Endothelial cell of umbilical vein (primary cell): ENCODE results near the gene FGFBP2. TPM values are rescaled to one million over a fixed set of nuclear protein-coding genes. Genes with fewer than 3 reads are reported as not detected.

Source experiments
- BruUV-seq: library from RNA; stranded (reverse); fragments of 400-500 nt; replicated peaks from 2 replicates; lab custom pipeline; 2021; lab: Mats Ljungman, UMichigan
- CTCF ChIA-PET: fragments of 300-600, 350-600 bp; sonication (Branson Sonifier 250); formaldehyde crosslinking; loops from one replicate; lab custom pipeline; 2021; ENCODE audit warnings: antibody characterized with exemption, inconsistent platforms; lab: Charles Lee
- POLR2A ChIA-PET: fragments of 300-600, 350-600 bp; sonication (Branson Sonifier 250); formaldehyde crosslinking; loops from one replicate; lab custom pipeline; 2021; ENCODE audit warnings: antibody characterized with exemption, inconsistent platforms; lab: Charles Lee
- DNase-seq: peaks from one replicate; pipeline ENCODE4 v3.0.0-alpha.2; 2011; ENCODE audit warnings: low read depth, low spot score
- FAIRE-seq: peaks from 2 replicates; lab custom pipeline; 2011; peaks lifted over from hg19 to GRCh38; lab: Jason Lieb, UNC
- H2AFZ ChIP-seq: 2 replicates; pipeline ENCODE4 v1.6.0; 2012; ENCODE audit warnings: low read depth, low read length, control low read depth, inconsistent platforms
- H3K27ac ChIP-seq: 2 replicates; pipeline ENCODE4 v1.5.1; 2011; ENCODE audit warnings: low read depth, mild to moderate bottlenecking, control low read depth, low read length, moderate library complexity; ENCODE audit not compliant: insufficient read depth
- H3K27me3 ChIP-seq, 2 experiments: 2 replicates each; pipeline versions ENCODE4 v1.6.0 to v1.6.1; 2011; ENCODE audit warnings: low read length in 2 of 2, mixed read lengths in 1 of 2; ENCODE audit not compliant: control insufficient read depth in 2 of 2, insufficient read depth in 2 of 2
- H3K36me3 ChIP-seq, 2 experiments: 2 replicates in 1 of 2; 3 replicates in 1 of 2; pipeline ENCODE4 v1.5.1; 2011; ENCODE audit warnings: low read length in 2 of 2, mild to moderate bottlenecking in 1 of 2, moderate library complexity in 1 of 2; ENCODE audit not compliant: control insufficient read depth in 2 of 2, insufficient read depth in 2 of 2; ENCODE audit errors: extremely low read depth in 1 of 2
- H3K4me1 ChIP-seq: 3 replicates; pipeline ENCODE4 v1.5.1; 2011; ENCODE audit warnings: mild to moderate bottlenecking, low read length; ENCODE audit not compliant: control insufficient read depth, insufficient read depth; ENCODE audit errors: extremely low read depth
- H3K4me2 ChIP-seq: 2 replicates; pipeline ENCODE4 v1.6.1; 2011; ENCODE audit warnings: low read length, control low read depth, mixed read lengths; ENCODE audit not compliant: insufficient read depth
- H3K4me3 ChIP-seq, 3 experiments: fragments of 200-600 bp in 1 of 3; sonication (generic), shearing (Covaris generic) in 1 of 3; replicated peaks in 1 of 3; 2 replicates each; pipeline ENCODE4 v1.5.1; 2011 to 2016; ENCODE audit warnings: control low read depth in 3 of 3, low read length in 3 of 3, mild to moderate bottlenecking in 2 of 3, inconsistent platforms in 1 of 3, low read depth in 1 of 3, moderate library complexity in 1 of 3; ENCODE audit not compliant: insufficient read depth in 1 of 3
- H3K79me2 ChIP-seq: 2 replicates; pipeline ENCODE4 v1.6.0; 2012; ENCODE audit warnings: low read length, inconsistent platforms; ENCODE audit not compliant: control insufficient read depth, insufficient read depth
- H3K9ac ChIP-seq: replicated peaks from 2 replicates; pipeline ENCODE3; 2011; ENCODE audit warnings: low read length, control low read depth; ENCODE audit not compliant: insufficient read depth; ENCODE audit errors: extremely low read depth
- H3K9me1 ChIP-seq: replicated peaks from 3 replicates; pipeline ENCODE4 v1.6.0; 2011; ENCODE audit warnings: mild to moderate bottlenecking, low read length; ENCODE audit not compliant: control insufficient read depth, insufficient read depth; ENCODE audit errors: extremely low read depth
- H3K9me3 ChIP-seq: replicated peaks from 2 replicates; pipeline ENCODE4 v1.5.1; 2012; ENCODE audit warnings: low read length, inconsistent platforms; ENCODE audit not compliant: control insufficient read depth, insufficient read depth
- H4K20me1 ChIP-seq: replicated peaks from 2 replicates; pipeline ENCODE3; 2011; ENCODE audit warnings: mild to moderate bottlenecking, low read length; ENCODE audit not compliant: control insufficient read depth, insufficient read depth; ENCODE audit errors: extremely low read depth
- EZH2 ChIP-seq: IDR thresholded peaks from 2 replicates; pipeline ENCODE4 v1.6.1; 2012; ENCODE audit warnings: borderline replicate concordance, low read depth, mild to moderate bottlenecking, moderate library complexity, low read length, inconsistent platforms; ENCODE audit not compliant: severe bottlenecking
- GATA2 ChIP-seq: IDR thresholded peaks from 2 replicates; pipeline ENCODE4 v1.7.0; 2011; ENCODE audit warnings: low read depth, mild to moderate bottlenecking, moderate library complexity, mixed read lengths, low read length; ENCODE audit not compliant: insufficient read length, insufficient read depth
- JUN ChIP-seq: IDR thresholded peaks from 2 replicates; pipeline ENCODE4 v1.6.1; 2011; ENCODE audit warnings: borderline replicate concordance, low read depth; ENCODE audit not compliant: insufficient read length, insufficient read depth
- MYC ChIP-seq: IDR thresholded peaks from one replicate; pipeline ENCODE4 v1.6.1; 2011; ENCODE audit warnings: mild to moderate bottlenecking, low read depth, low read length
- POLR2A ChIP-seq: IDR thresholded peaks from 2 replicates; pipeline ENCODE4 v1.6.1; 2012; ENCODE audit warnings: low read depth, mild to moderate bottlenecking, control low read depth, low read length
- POLR2AphosphoS5 ChIP-seq: IDR thresholded peaks from 2 replicates; pipeline ENCODE4 v1.6.1; 2012; ENCODE audit warnings: low read depth, mild to moderate bottlenecking, control low read depth, low read length, moderate library complexity; ENCODE audit not compliant: insufficient read depth
- dilution Hi-C: fragments of 300-500 bp; cut with MboI; formaldehyde crosslinking; loops from one replicate; pipeline ENCODE4 v1.15.0; 2019; ENCODE audit warnings: low sequenced_read_pairs; ENCODE audit not compliant: extremely low pct_ligation_motif_present
- intact Hi-C: fragments of 100-400 bp; cut with micrococcal nuclease; formaldehyde crosslinking; loops from one replicate; pipeline ENCODE4 v1.10.0; 2022
- polyA plus RNA-seq, 4 experiments: library from polyadenylated mRNA; depleted of rRNA in 3 of 4; stranded (reverse) in 3 of 4; unstranded in 1 of 4; fragments of >200 nt; gene quantifications; 2 replicates each; pipeline versions ENCODE4 v1.2.1 to v1.2.3, GENCODE V29; 2011 to 2012; ENCODE audit warnings: missing spikeins in 1 of 4
- total RNA-seq: library from RNA; stranded (reverse); gene quantifications from 2 replicates; pipeline ENCODE4 v1.2.3, GENCODE V29; 2021

The FGFBP2 gene
- total and polyA plus RNA-seq, 2 donors (not counting 3 experiments of a cell fraction or from before 2014, with no cell fraction given) = not detected

DNA sequence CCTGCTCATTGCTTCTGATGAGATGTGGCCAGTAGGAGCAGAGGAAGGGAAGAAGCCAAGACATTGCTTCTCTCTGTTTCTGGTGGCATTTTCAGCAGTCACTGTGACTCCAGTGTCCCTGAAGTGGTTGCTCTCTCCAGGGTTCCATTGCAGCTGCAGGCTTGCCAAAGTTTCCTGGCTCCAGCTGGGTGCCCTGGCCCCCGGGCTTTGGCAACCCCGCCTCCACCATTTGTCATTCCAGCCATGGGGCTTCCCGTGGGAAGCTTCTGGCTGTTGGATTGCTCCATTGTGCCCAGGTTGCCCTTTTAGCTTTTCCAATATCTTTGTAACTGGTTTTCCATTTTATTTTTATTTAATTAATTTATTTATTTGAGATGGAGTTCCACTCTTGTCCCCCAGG is 37.1 kb downstream of the FGFBP2 start:
- dilution Hi-C loops (no loop called here), intact Hi-C loops (no loop called here)
- no peak for FAIRE-seq
- Histone ChIP-seq H3K4me3 (no peak overlapping the region), H3K27ac (no peak overlapping the region), H3K79me2 (no peaks in the 10 kb centered on the region), H3K36me3 (no peaks in the 10 kb centered on the region), H3K4me1 (peaks cover 7% of the 10 kb centered on the region), H3K4me2 (no peak overlapping the region), H3K9ac (no peak overlapping the region), H4K20me1 (no peaks in the 10 kb centered on the region), H2AFZ (no peak overlapping the region), H3K9me1 (no peaks in the 10 kb centered on the region), H3K27me3 (peaks cover 1 to 3% of the 10 kb centered on the region in 2 experiments), H3K9me3 (no peaks in the 10 kb centered on the region)
- POLR2A ChIA-PET = no interaction called here
- DNase-seq = no peak
- BruUV-seq = no TSS peak
- CTCF ChIA-PET = interaction anchor here (1.1 to 2.9 kb wide), 4 partner anchors 12 to 120 kb away, joined by 3 to 10 read pairs (median 4); no protein-coding TSS in a partner anchor
- no peak for TF ChIP-seq GATA2
- no peak for TF ChIP-seq EZH2
- no peak for TF ChIP-seq MYC

DNA sequence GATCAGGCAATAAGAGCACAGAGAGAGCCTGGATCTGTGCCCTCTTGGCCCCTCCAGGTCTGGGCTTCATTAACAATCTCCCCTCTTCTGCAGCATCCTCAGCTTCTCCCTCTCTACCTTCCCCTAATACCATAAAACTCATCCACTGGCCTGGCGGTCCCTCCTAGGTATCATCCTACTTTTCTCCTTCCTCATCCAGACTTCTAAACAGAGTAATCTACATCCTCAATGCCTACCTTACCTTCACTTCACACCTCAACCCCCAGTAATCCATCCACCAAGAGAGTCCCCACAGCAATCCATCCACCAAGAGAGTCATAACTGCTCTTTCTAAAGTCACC is 41.4 kb downstream of the FGFBP2 start:
- Histone ChIP-seq H3K4me1 (peaks cover 11% of the 10 kb centered on the region), H3K36me3 (no peaks in the 10 kb centered on the region), H3K9ac (no peak overlapping the region), H3K9me3 (no peaks in the 10 kb centered on the region), H3K79me2 (no peaks in the 10 kb centered on the region), H3K4me2 (no peak overlapping the region), H3K4me3 (no peak overlapping the region), H3K27me3 (no peaks in the 10 kb centered on the region), H3K9me1 (no peaks in the 10 kb centered on the region), H3K27ac (no peak overlapping the region), H4K20me1 (no peaks in the 10 kb centered on the region), H2AFZ (no peak overlapping the region)
- intact Hi-C loops (loop anchor here (1.0 to 2.0 kb wide), 3 partner anchors 8 to 39 kb away; no protein-coding TSS in a partner anchor), dilution Hi-C loops (no loop called here)
- DNase-seq = no peak
- ChIA-PET CTCF (interaction anchor here (1.0 to 2.6 kb wide), 6 partner anchors 11 to 116 kb away, joined by 3 to 18 read pairs (median 6); no protein-coding TSS in a partner anchor), POLR2A (no interaction called here)
- no TSS peak for BruUV-seq
- no peak for TF ChIP-seq POLR2A
- no peak for TF ChIP-seq EZH2
- TF ChIP-seq POLR2AphosphoS5 = no peak
- TF ChIP-seq JUN = no peak
- FAIRE-seq = no peak
